Stimulated activated naive CD8-positive, alpha-beta T cell treated with anti-CD3 and anti-CD28 coated beads, Interleukin-15, Interleukin-2, amounts not matched to agents 100 ng/mL and 50 ng/mL, for 24 hours (primary cell): Measurements from ENCODE around the gene MAP3K7CL.

Experiments
- H3K27ac Mint-ChIP-seq: one replicate; pipeline ENCODE4 v1.8.0; 2021; ENCODE audit warnings: mild to moderate bottlenecking, mixed read lengths
- H3K27me3 Mint-ChIP-seq: one replicate; pipeline ENCODE4 v1.8.0; 2021; ENCODE audit warnings: mixed read lengths
- H3K36me3 Mint-ChIP-seq: one replicate; pipeline ENCODE4 v1.8.0; 2021; ENCODE audit warnings: low read depth, mixed read lengths
- H3K4me1 Mint-ChIP-seq: one replicate; pipeline ENCODE4 v1.8.0; 2021; ENCODE audit warnings: low read depth, mixed read lengths
- H3K4me3 Mint-ChIP-seq: one replicate; pipeline ENCODE4 v1.8.0; 2021; ENCODE audit warnings: mild to moderate bottlenecking, mixed read lengths
- H3K9me3 Mint-ChIP-seq: one replicate; pipeline ENCODE4 v1.8.0; 2021; ENCODE audit warnings: mixed read lengths

The MAP3K7CL gene

GRCh38 chr21:29115899-29116298 is 14.5 kb upstream of the MAP3K7CL start:
- no peaks in the 10 kb centered on the region for H3K4me1 Mint-ChIP-seq
- no peak overlapping the region for H3K27ac Mint-ChIP-seq
- no peaks in the 10 kb centered on the region for H3K27me3 Mint-ChIP-seq
- no peaks in the 10 kb centered on the region for H3K36me3 Mint-ChIP-seq
- no peak overlapping the region for H3K4me3 Mint-ChIP-seq
- H3K9me3 Mint-ChIP-seq: no peaks in the 10 kb centered on the region

GRCh38 chr21:29117372-29117955 is 13.0 kb upstream of the MAP3K7CL start:
- no peaks in the 10 kb centered on the region for H3K27me3 Mint-ChIP-seq
- no peaks in the 10 kb centered on the region for H3K36me3 Mint-ChIP-seq
- no peaks in the 10 kb centered on the region for H3K9me3 Mint-ChIP-seq
- no peak overlapping the region for H3K27ac Mint-ChIP-seq
- no peaks in the 10 kb centered on the region for H3K4me1 Mint-ChIP-seq
- H3K4me3 Mint-ChIP-seq: no peak overlapping the region

- Mint-ChIP-seq H3K36me3 (no peaks in the 10 kb centered on the region), H3K9me3 (no peaks in the 10 kb centered on the region), H3K4me1 (no peaks in the 10 kb centered on the region), H3K4me3 (no peak overlapping the region), H3K27ac (no peak overlapping the region), H3K27me3 (no peaks in the 10 kb centered on the region)
Measured at GRCh38 chr21:29121759-29122158, 8.7 kb upstream of the MAP3K7CL start.

GRCh38 chr21:29124645-29125044 is 5.8 kb upstream of the MAP3K7CL start:
- Mint-ChIP-seq H3K9me3 (peaks cover under 1% of the 10 kb centered on the region), H3K4me1 (no peaks in the 10 kb centered on the region), H3K27me3 (no peaks in the 10 kb centered on the region), H3K36me3 (no peaks in the 10 kb centered on the region), H3K4me3 (no peak overlapping the region), H3K27ac (no peak overlapping the region)

GRCh38 chr21:29125191-29125590 is 5.3 kb upstream of the MAP3K7CL start:
- no peaks in the 10 kb centered on the region for H3K4me1 Mint-ChIP-seq
- no peaks in the 10 kb centered on the region for H3K27me3 Mint-ChIP-seq
- no peaks in the 10 kb centered on the region for H3K36me3 Mint-ChIP-seq
- peaks cover 4% of the 10 kb centered on the region for H3K9me3 Mint-ChIP-seq
- no peak overlapping the region for H3K27ac Mint-ChIP-seq
- H3K4me3 Mint-ChIP-seq: no peak overlapping the region

- Mint-ChIP-seq H3K4me3 (no peak overlapping the region), H3K27me3 (no peaks in the 10 kb centered on the region), H3K36me3 (no peaks in the 10 kb centered on the region), H3K9me3 (peaks cover 4% of the 10 kb centered on the region), H3K4me1 (no peaks in the 10 kb centered on the region), H3K27ac (no peak overlapping the region)
Measured at GRCh38 chr21:29125979-29126378, 4.5 kb upstream of the MAP3K7CL start.

GRCh38 chr21:29133241-29133640 is 2.8 kb downstream of the MAP3K7CL start:
- Mint-ChIP-seq H3K36me3 (peaks cover 3% of the 10 kb centered on the region), H3K4me1 (no peaks in the 10 kb centered on the region), H3K27ac (no peak overlapping the region), H3K4me3 (no peak overlapping the region), H3K9me3 (peaks cover 4% of the 10 kb centered on the region), H3K27me3 (no peaks in the 10 kb centered on the region)

- Mint-ChIP-seq H3K4me1 (no peaks in the 10 kb centered on the region), H3K36me3 (peaks cover 3% of the 10 kb centered on the region), H3K27ac (no peak overlapping the region), H3K27me3 (no peaks in the 10 kb centered on the region), H3K4me3 (no peak overlapping the region), H3K9me3 (peaks cover 4% of the 10 kb centered on the region)
Measured at GRCh38 chr21:29133796-29134195, 3.4 kb downstream of the MAP3K7CL start.

GRCh38 chr21:29135481-29135880 is 5.0 kb downstream of the MAP3K7CL start:
- H3K27me3 Mint-ChIP-seq: no peaks in the 10 kb centered on the region
- no peaks in the 10 kb centered on the region for H3K9me3 Mint-ChIP-seq
- H3K27ac Mint-ChIP-seq: no peak overlapping the region
- H3K4me1 Mint-ChIP-seq: no peaks in the 10 kb centered on the region
- H3K36me3 Mint-ChIP-seq: peaks cover 3% of the 10 kb centered on the region
- H3K4me3 Mint-ChIP-seq: no peak overlapping the region

GRCh38 chr21:29136033-29136432 is 5.6 kb downstream of the MAP3K7CL start:
- H3K27ac Mint-ChIP-seq: no peak overlapping the region
- H3K9me3 Mint-ChIP-seq: no peaks in the 10 kb centered on the region
- H3K4me3 Mint-ChIP-seq: no peak overlapping the region
- H3K27me3 Mint-ChIP-seq: no peaks in the 10 kb centered on the region
- no peaks in the 10 kb centered on the region for H3K4me1 Mint-ChIP-seq
- peaks cover 3% of the 10 kb centered on the region for H3K36me3 Mint-ChIP-seq

GRCh38 chr21:29144736-29145353 is 14.4 kb downstream of the MAP3K7CL start:
- Mint-ChIP-seq H3K27ac (no peak overlapping the region), H3K4me3 (no peak overlapping the region), H3K9me3 (no peaks in the 10 kb centered on the region), H3K36me3 (no peaks in the 10 kb centered on the region), H3K4me1 (peaks cover 16% of the 10 kb centered on the region), H3K27me3 (no peaks in the 10 kb centered on the region)

GRCh38 chr21:29145354-29145782 is 14.9 kb downstream of the MAP3K7CL start:
- Mint-ChIP-seq H3K27ac (no peak overlapping the region), H3K27me3 (no peaks in the 10 kb centered on the region), H3K4me1 (peaks cover 16% of the 10 kb centered on the region), H3K9me3 (no peaks in the 10 kb centered on the region), H3K36me3 (no peaks in the 10 kb centered on the region), H3K4me3 (no peak overlapping the region)

- no peak overlapping the region for H3K27ac Mint-ChIP-seq
- H3K27me3 Mint-ChIP-seq: no peaks in the 10 kb centered on the region
- no peaks in the 10 kb centered on the region for H3K36me3 Mint-ChIP-seq
- peaks cover 16% of the 10 kb centered on the region for H3K4me1 Mint-ChIP-seq
- no peak overlapping the region for H3K4me3 Mint-ChIP-seq
- no peaks in the 10 kb centered on the region for H3K9me3 Mint-ChIP-seq
Measured at GRCh38 chr21:29145852-29146453, 15.5 kb downstream of the MAP3K7CL start.

- H3K27ac Mint-ChIP-seq: no peak overlapping the region
- H3K4me3 Mint-ChIP-seq: no peak overlapping the region
- no peaks in the 10 kb centered on the region for H3K27me3 Mint-ChIP-seq
- no peaks in the 10 kb centered on the region for H3K36me3 Mint-ChIP-seq
- no peaks in the 10 kb centered on the region for H3K9me3 Mint-ChIP-seq
- peaks cover 16% of the 10 kb centered on the region for H3K4me1 Mint-ChIP-seq
Measured at GRCh38 chr21:29146726-29147125, 16.3 kb downstream of the MAP3K7CL start.

GRCh38 chr21:29148530-29148929 is 18.1 kb downstream of the MAP3K7CL start:
- H3K4me1 Mint-ChIP-seq: peaks cover 16% of the 10 kb centered on the region
- H3K27ac Mint-ChIP-seq: no peak overlapping the region
- H3K4me3 Mint-ChIP-seq: no peak overlapping the region
- H3K27me3 Mint-ChIP-seq: no peaks in the 10 kb centered on the region
- no peaks in the 10 kb centered on the region for H3K36me3 Mint-ChIP-seq
- no peaks in the 10 kb centered on the region for H3K9me3 Mint-ChIP-seq
